ENCODE measurements around the gene RABL3. TPM values are rescaled to one million over a fixed set of nuclear protein-coding genes. Genes with fewer than 3 reads are reported as not detected.

RABL3 gene
- polyA plus RNA-seq (2012; rRNA removed): 2.2 and 3.5 TPM in 2 replicates
- 4.8 and 5.8 TPM in 2 replicates for polyA plus RNA-seq (2012; cell fraction: cytosol; rRNA removed)
- polyA plus RNA-seq (2012; cell fraction: nucleus; rRNA removed): 1.4 and 3.5 TPM in 2 replicates

- WGBS (ENCODE audit: low lambda C conversion rate): under 1% methylated on average over 30 of the region's 39 CpGs
- Histone ChIP-seq H3K4me3 (ENCODE audit: low read depth in 2 of 2, low read length in 1 of 2) (peak within 1 kb of the TSS; percentile 91 to 98), H3K79me2 (ENCODE audit: insufficient read depth) (peaks cover 74% of the 10 kb centered on the region), H3K27ac (ENCODE audit: low read depth in 2 of 2, low read length in 1 of 2) (peak within 1 kb of the TSS; percentile 88 to 98), H3K4me1 (ENCODE audit: control insufficient read depth in 1 of 2, insufficient read depth in 2 of 2, low read depth in 1 of 2, low read length in 1 of 2) (peaks cover 7 to 8% of the 10 kb centered on the region in 2 experiments; a peak in 3 of 4 replicates), H3K4me2 (peak within 1 kb of the TSS; percentile 93), H3K9me2 (no peaks in the 10 kb centered on the region), H3K9me3 (no peaks in the 10 kb centered on the region), H3K27me3 (ENCODE audit: insufficient read depth) (no peaks in the 10 kb centered on the region), H3F3A (replicated peaks; ENCODE audit: insufficient read depth) (no peaks in the 10 kb centered on the region), H3K36me3 (replicated peaks in 1 of 2; ENCODE audit: control insufficient read depth in 1 of 2, insufficient read depth in 2 of 2, low read length in 1 of 2) (peaks cover 0 to 14% of the 10 kb centered on the region in 2 experiments), H3K9ac (peak within 1 kb of the TSS; percentile 88), H4K20me1 (ENCODE audit: insufficient read depth) (no peaks in the 10 kb centered on the region), H2AFZ (ENCODE audit: low read depth) (peak within 1 kb of the TSS; percentile 92)
- POLR2A ChIA-PET: interaction anchor here (0.6 to 1.2 kb wide), 4 partner anchors 142 to 175 kb away, joined by 3 to 7 read pairs (median 5); partner anchors contain the start of gene NDUFB4
- peak; percentile 94 for DNase-seq
- CTCF ChIA-PET: interaction anchor here (0.8 to 2.8 kb wide), 4 partner anchors 53 to 175 kb away, joined by 3 to 8 read pairs (median 6); no protein-coding TSS in a partner anchor
- peak; percentile 45 for TF ChIP-seq CHD2 (IDR thresholded peaks at IDR 0.05; ENCODE audit: low read length, partially characterized antibody)
- peak; percentile 92 for TF ChIP-seq POLR2AphosphoS5 (IDR thresholded peaks at IDR 0.05; ENCODE audit: low read depth, low read length)
- TF ChIP-seq YY1 (IDR thresholded peaks at IDR 0.05; ENCODE audit: low read depth): peak; percentile 97
- peak; percentile 88 for TF ChIP-seq ELF1 (IDR thresholded peaks at IDR 0.05)
- TF ChIP-seq RFX5 (IDR thresholded peaks at IDR 0.05; ENCODE audit: low read length): peak; percentile 87
- TF ChIP-seq TEAD4 (IDR thresholded peaks at IDR 0.05; ENCODE audit: borderline replicate concordance, insufficient read depth): no peak
- no peak for TF ChIP-seq MEF2A (IDR thresholded peaks at IDR 0.05; ENCODE audit: borderline replicate concordance, low read depth)
- 0 out of 2 replicates have a peak, but pooled peaks have one; percentile 21 for TF ChIP-seq PBX3 (IDR thresholded peaks at IDR 0.05)
- TF ChIP-seq EP300 (IDR thresholded peaks at IDR 0.05; ENCODE audit: borderline replicate concordance in 1 of 2, low read depth in 1 of 2, low read length in 1 of 2): no peak
- TF ChIP-seq USF1 (IDR thresholded peaks at IDR 0.05; ENCODE audit: borderline replicate concordance, low read depth): no peak; the same call in 1 of the 2 replicates
- no peak for TF ChIP-seq USF2 (IDR thresholded peaks at IDR 0.05; ENCODE audit: borderline replicate concordance, low read depth, low read length)
- no peak for TF ChIP-seq ZBTB33 (IDR thresholded peaks at IDR 0.05; ENCODE audit: borderline replicate concordance, low read depth)
- TF ChIP-seq CTCF (IDR thresholded peaks at IDR 0.05): no peak
- TF ChIP-seq GABPA (IDR thresholded peaks at IDR 0.05; ENCODE audit: low read depth): peak; percentile 63
- no peak for TF ChIP-seq FOXM1 (IDR thresholded peaks at IDR 0.05; ENCODE audit: low read depth)
- TF ChIP-seq MXI1 (IDR thresholded peaks at IDR 0.05; ENCODE audit: low read depth, low read length): peak; percentile 85
- peak; percentile 40; the same call in 1 of the 2 replicates for TF ChIP-seq SIN3A (IDR thresholded peaks at IDR 0.05; ENCODE audit: borderline replicate concordance, low read depth, low read length)
- TF ChIP-seq REST (IDR thresholded peaks at IDR 0.05; ENCODE audit: low read depth, low read length): no peak
- no peak for TF ChIP-seq JUND (IDR thresholded peaks at IDR 0.05)
- TF ChIP-seq FOXJ3 (CRISPR knock-in tag; IDR thresholded peaks at IDR 0.05): no peak
- no peak for TF ChIP-seq GATA2 (CRISPR knock-in tag; IDR thresholded peaks at IDR 0.05)
- TF ChIP-seq TCF12 (IDR thresholded peaks at IDR 0.05): no peak
Observed at GRCh38 chr3:120742198-120742848, at the start of gene RABL3, which contains the start of gene GTF2E1. RABL3 (minus strand) TSS chr3:120742516; CDS start chr3:120742507, 9 bp downstream. GTF2E1 (plus strand) TSS chr3:120742744; CDS start chr3:120750553, 7,809 bp downstream.
